SK-N-SH (cell line): ENCODE measurements around the gene IRAK3. TPM values are rescaled to one million over a fixed set of nuclear protein-coding genes. Genes with fewer than 3 reads are reported as not detected.

ENCODE experiments used
- CTCF ChIA-PET: fragments of 300-600, 350-600 bp; formaldehyde crosslinking; extraction: SDS; loops from one replicate; lab custom pipeline; 2021; lab: Yijun Ruan, JAX
- POLR2A ChIA-PET: fragments of 350-600 bp; sonication (Branson Sonifier 250); formaldehyde crosslinking; extraction: SDS; loops from one replicate; lab custom pipeline; 2020; ENCODE audit warnings: antibody characterized with exemption, inconsistent platforms; lab: Yijun Ruan, JAX
- DNase-seq: peaks from one replicate; pipeline ENCODE4 v3.0.0; 2012
- H2AFZ ChIP-seq: fragments of 200-600 bp; sonication (generic); 2 replicates; pipeline ENCODE4 v1.8.1; 2016; ENCODE audit warnings: antibody characterized with exemption, mild to moderate bottlenecking, low read depth
- H3F3A ChIP-seq: fragments of 200-600 bp; sonication (generic); replicated peaks from 2 replicates; pipeline ENCODE3; 2016; ENCODE audit warnings: antibody characterized with exemption, mild to moderate bottlenecking; ENCODE audit not compliant: insufficient read depth
- H3K27ac ChIP-seq, 2 experiments: fragments of 200-500 bp in 1 of 2; fragments of 200-600 bp in 1 of 2; sonication (Bioruptor generic) in 1 of 2; sonication (generic), shearing (Covaris generic) in 1 of 2; 2 replicates each; pipeline versions ENCODE4 v1.5.1 to v1.6.1; 2014 to 2016; ENCODE audit warnings: low read depth in 2 of 2, inconsistent platforms in 1 of 2, low read length in 1 of 2, mild to moderate bottlenecking in 1 of 2, mixed read lengths in 1 of 2
- H3K27me3 ChIP-seq: fragments of 200-600 bp; sonication (generic), shearing (Covaris generic); 2 replicates; pipeline ENCODE4 v1.6.1; 2016; ENCODE audit warnings: mixed run types; ENCODE audit not compliant: insufficient read depth
- H3K36me3 ChIP-seq, 2 experiments: fragments of 200-500 bp in 1 of 2; fragments of 200-600 bp in 1 of 2; sonication (Bioruptor generic) in 1 of 2; sonication (generic) in 1 of 2; replicated peaks in 1 of 2; 2 replicates each; pipeline versions ENCODE3 to v1.5.1; 2014 to 2016; ENCODE audit warnings: low read length in 1 of 2, mild to moderate bottlenecking in 1 of 2; ENCODE audit not compliant: insufficient read depth in 2 of 2, control insufficient read depth in 1 of 2
- H3K4me1 ChIP-seq, 2 experiments: fragments of 200-500 bp in 1 of 2; fragments of 200-600 bp in 1 of 2; sonication (Bioruptor generic) in 1 of 2; sonication (generic), shearing (Covaris generic) in 1 of 2; 2 replicates each; pipeline versions ENCODE4 v1.5.1 to v1.6.1; 2014 to 2016; ENCODE audit warnings: low read depth in 1 of 2, low read length in 1 of 2, mixed run types in 1 of 2; ENCODE audit not compliant: insufficient read depth in 2 of 2, control insufficient read depth in 1 of 2
- H3K4me2 ChIP-seq: fragments of 200-600 bp; sonication (generic), shearing (Covaris generic); 2 replicates; pipeline ENCODE4 v1.6.1; 2017; ENCODE audit warnings: mixed run types
- H3K4me3 ChIP-seq, 2 experiments: fragments of 200-500 bp in 1 of 2; fragments of 200-600 bp in 1 of 2; sonication (Bioruptor generic) in 1 of 2; sonication (generic), shearing (Covaris generic) in 1 of 2; 2 replicates each; pipeline versions ENCODE4 v1.5.1 to v1.8.1; 2014 to 2016; ENCODE audit warnings: low read depth in 2 of 2, inconsistent platforms in 1 of 2, low read length in 1 of 2, mild to moderate bottlenecking in 1 of 2, mixed read lengths in 1 of 2, moderate library complexity in 1 of 2
- H3K79me2 ChIP-seq: fragments of 200-600 bp; sonication (generic); 2 replicates; pipeline ENCODE4 v1.8.1; 2017; ENCODE audit warnings: mild to moderate bottlenecking; ENCODE audit not compliant: insufficient read depth
- H3K9ac ChIP-seq: fragments of 200-600 bp; sonication (generic); 2 replicates; pipeline ENCODE4 v1.6.1; 2017; ENCODE audit warnings: mixed run types
- H3K9me2 ChIP-seq: fragments of 200-600 bp; sonication (generic); 2 replicates; pipeline ENCODE4 v1.6.1; 2017; ENCODE audit warnings: mixed run types
- H3K9me3 ChIP-seq: fragments of 200-600 bp; sonication (generic); 2 replicates; pipeline ENCODE4 v1.6.1; 2017; ENCODE audit warnings: mixed run types, mild to moderate bottlenecking, moderate library complexity
- H4K20me1 ChIP-seq: fragments of 200-600 bp; sonication (generic); 2 replicates; pipeline ENCODE4 v1.6.1; 2017; ENCODE audit warnings: mild to moderate bottlenecking, mixed run types; ENCODE audit not compliant: insufficient read depth
- ELF1 ChIP-seq: IDR thresholded peaks from 2 replicates; pipeline ENCODE4 v1.4.0; 2012
- EP300 ChIP-seq, 2 experiments: IDR thresholded peaks; 2 replicates each; pipeline versions ENCODE4 v1.4.0 to v1.6.1; 2012; ENCODE audit warnings: borderline replicate concordance in 1 of 2, low read depth in 1 of 2, low read length in 1 of 2
- GATA2 ChIP-seq: sonication (generic); formaldehyde crosslinking; IDR thresholded peaks from 2 replicates; pipeline ENCODE4 v1.5.0; 2020; ENCODE audit warnings: mild to moderate bottlenecking, missing genetic modification reagents
- IRF3 ChIP-seq: fragments of 150-350 bp; IDR thresholded peaks from 2 replicates; pipeline ENCODE4 v1.6.1; 2016; ENCODE audit warnings: mild to moderate bottlenecking, low read depth, low read length
- JUND ChIP-seq: IDR thresholded peaks from 2 replicates; pipeline ENCODE4 v1.4.0; 2012
- MEF2A ChIP-seq: IDR thresholded peaks from 2 replicates; pipeline ENCODE4 v1.4.0; 2012; ENCODE audit warnings: low read depth, borderline replicate concordance
- MXI1 ChIP-seq: IDR thresholded peaks from 2 replicates; pipeline ENCODE4 v1.6.1; 2012; ENCODE audit warnings: mild to moderate bottlenecking, low read depth, low read length, improper control_type of control experiment
- NFIC ChIP-seq: IDR thresholded peaks from 2 replicates; pipeline ENCODE4 v1.4.0; 2012; ENCODE audit warnings: borderline replicate concordance
- NRF1 ChIP-seq: IDR thresholded peaks from 2 replicates; pipeline ENCODE4 v1.6.1; 2012; ENCODE audit warnings: low read depth, mild to moderate bottlenecking, low read length
- PBX3 ChIP-seq: IDR thresholded peaks from 2 replicates; pipeline ENCODE4; 2012
- POLR2AphosphoS5 ChIP-seq: IDR thresholded peaks from 2 replicates; pipeline ENCODE4 v1.6.1; 2012; ENCODE audit warnings: low read depth, low read length
- RFX5 ChIP-seq: IDR thresholded peaks from 2 replicates; pipeline ENCODE4 v1.6.1; 2012; ENCODE audit warnings: mild to moderate bottlenecking, improper control_type of control experiment, low read length
- SIN3A ChIP-seq: IDR thresholded peaks from 2 replicates; pipeline ENCODE4 v1.6.1; 2012; ENCODE audit warnings: low read depth, mild to moderate bottlenecking, low read length, moderate library complexity, borderline replicate concordance
- TAF1 ChIP-seq: IDR thresholded peaks from 2 replicates; pipeline ENCODE4 v1.6.1; 2012; ENCODE audit warnings: low read depth, mild to moderate bottlenecking, low read length, moderate library complexity, borderline replicate concordance
- USF2 ChIP-seq: fragments of 150-350 bp; IDR thresholded peaks from 2 replicates; pipeline ENCODE4 v1.6.1; 2017; ENCODE audit warnings: antibody characterized with exemption, low read length, low read depth, borderline replicate concordance
- YY1 ChIP-seq: IDR thresholded peaks from 2 replicates; pipeline ENCODE4 v1.4.0; 2012; ENCODE audit warnings: low read depth, mild to moderate bottlenecking
- ZBTB33 ChIP-seq: IDR thresholded peaks from 2 replicates; pipeline ENCODE4 v1.4.0; 2012; ENCODE audit warnings: low read depth, borderline replicate concordance
- WGBS: methylation state at CpG from one replicate; pipeline ENCODE4 v1.1.6; 2017; ENCODE audit warnings: low lambda C conversion rate; 5-methylcytosine and 5-hydroxymethylcytosine counted together
- polyA plus RNA-seq, 3 experiments: library from polyadenylated mRNA; depleted of rRNA; stranded (reverse); fragments of >200 nt; gene quantifications; 2 replicates each; pipeline ENCODE4 v1.2.3, GENCODE V29; 2012

The IRAK3 gene
- polyA plus RNA-seq, 1 of the 3 experiments (the other 2 are of a cell fraction), result not detected

DNA sequence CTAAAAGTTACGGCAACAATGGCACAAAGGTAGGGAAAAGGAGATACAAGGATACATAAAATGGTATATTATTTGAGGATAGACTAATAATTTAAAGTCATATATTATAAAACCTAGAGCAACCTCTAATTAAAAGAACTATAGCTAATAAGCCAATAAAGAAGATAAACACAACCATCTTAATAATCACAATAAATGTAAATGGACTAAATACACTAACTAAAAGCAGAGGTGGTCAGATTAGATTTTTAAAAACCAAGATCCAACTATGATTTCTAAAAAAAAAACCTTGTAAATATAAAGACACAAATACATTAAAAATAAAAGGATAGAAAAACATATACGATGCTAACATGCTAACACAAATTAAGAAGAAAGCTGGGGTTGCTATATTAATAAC lies 47.7 kb upstream of the IRAK3 start:
- H2AFZ ChIP-seq, result no peak overlapping the region
- H3K9ac ChIP-seq, result no peak overlapping the region
- H3K36me3 ChIP-seq, result peaks cover 67 to 90% of the 10 kb centered on the region in 2 experiments
- no peak for DNase-seq
- H3K79me2 ChIP-seq, result peaks cover 13% of the 10 kb centered on the region; the same call in 1 of the 2 replicates
- H3K27me3 ChIP-seq, result no peaks in the 10 kb centered on the region
- H3K9me2 ChIP-seq, result no peaks in the 10 kb centered on the region
- peaks cover 29% of the 10 kb centered on the region for H3F3A ChIP-seq
- H3K9me3 ChIP-seq, result peaks cover 38% of the 10 kb centered on the region
- TF ChIP-seq MEF2A (no peak), YY1 (no peak), POLR2AphosphoS5 (no peak)
- H3K4me3 ChIP-seq, result no peak overlapping the region
- H3K4me1 ChIP-seq, result no peaks in the 10 kb centered on the region; a peak in 1 of 4 replicates
- H4K20me1 ChIP-seq, result no peaks in the 10 kb centered on the region
- H3K4me2 ChIP-seq, result no peak overlapping the region
- H3K27ac ChIP-seq, result no peak overlapping the region
- POLR2A ChIA-PET, result no interaction called here
- 89% methylated on average over 2 of the region's 2 CpGs for WGBS
- CTCF ChIA-PET, result interaction anchor here (0.8 kb wide), 1 partner anchor 34 kb away, joined by 3 read pairs; no protein-coding TSS in a partner anchor

GRCh38 chr12:66142826-66143225 lies 46.2 kb upstream of the IRAK3 start:
- no peak for DNase-seq
- peaks cover 38% of the 10 kb centered on the region for H3K9me3 ChIP-seq
- H3F3A ChIP-seq, result peaks cover 26% of the 10 kb centered on the region
- TF ChIP-seq NRF1, result no peak
- no peak for TF ChIP-seq ELF1
- no peak for TF ChIP-seq EP300 (IDR thresholded peaks at IDR 0.05; ENCODE audit: borderline replicate concordance in 1 of 2, low read depth in 1 of 2, low read length in 1 of 2)
- no peak for TF ChIP-seq JUND
- no peak for TF ChIP-seq GATA2 (CRISPR knock-in tag)
- TF ChIP-seq YY1, result no peak
- no peak for TF ChIP-seq MXI1
- no peak for TF ChIP-seq MEF2A
- no peak for TF ChIP-seq RFX5
- TF ChIP-seq TAF1, result no peak
- no peak for TF ChIP-seq PBX3
- no peak for TF ChIP-seq USF2
- no peak for TF ChIP-seq NFIC
- TF ChIP-seq IRF3, result no peak
- no peak for TF ChIP-seq SIN3A
- no peak for TF ChIP-seq ZBTB33
- H3K36me3 ChIP-seq, result peaks cover 62 to 83% of the 10 kb centered on the region in 2 experiments
- H3K4me1 ChIP-seq, result no peaks in the 10 kb centered on the region; a peak in 1 of 4 replicates
- no peak overlapping the region for H2AFZ ChIP-seq
- H3K27ac ChIP-seq, result no peak overlapping the region
- H3K9me2 ChIP-seq, result no peaks in the 10 kb centered on the region
- H4K20me1 ChIP-seq, result no peaks in the 10 kb centered on the region
- H3K4me2 ChIP-seq, result no peak overlapping the region
- CTCF ChIA-PET, result no interaction called here
- peaks cover 12% of the 10 kb centered on the region; the same call in 1 of the 2 replicates for H3K79me2 ChIP-seq
- H3K4me3 ChIP-seq, result no peak overlapping the region
- no peak overlapping the region for H3K9ac ChIP-seq
- POLR2A ChIA-PET, result no interaction called here
- no peaks in the 10 kb centered on the region for H3K27me3 ChIP-seq
